Right lobe of liver (tissue), 6 donors: ENCODE results near the gene MYLK. TPM values are rescaled to one million over a fixed set of nuclear protein-coding genes. Genes with fewer than 3 reads are reported as not detected.

Source experiments
- ATAC-seq, 4 donors: fragments of 200-7000 bp; cut with Tn5 transposase; one replicate each; pipeline ENCODE4 v1.9.1; 2020; ENCODE audit warnings: mild to moderate bottlenecking in 4 of 4, moderate library complexity in 4 of 4
- DNase-seq, 3 donors: peaks; one replicate each; pipeline ENCODE4 v3.0.0-alpha.2; 2020
- H3K27ac ChIP-seq, 3 donors: fragments of 200-600 bp; one replicate each; pipeline ENCODE4 v1.8.0; 2022
- H3K27me3 ChIP-seq, 2 donors: fragments of 200-600 bp; one replicate each; pipeline ENCODE4 v1.8.0; 2022
- H3K36me3 ChIP-seq, 4 donors: fragments of 200-600 bp; sonication (generic) in 1 of 4; one replicate each; pipeline versions ENCODE4 v1.5.1 to v1.8.0; 2017 to 2022; ENCODE audit warnings: control low read depth in 1 of 4
- H3K4me1 ChIP-seq, 4 donors: fragments of 200-600 bp; sonication (generic) in 1 of 4; one replicate each; pipeline versions ENCODE4 v1.5.1 to v1.8.0; 2017 to 2022; ENCODE audit warnings: control low read depth in 1 of 4
- H3K4me3 ChIP-seq, 3 donors: fragments of 200-600 bp; one replicate each; pipeline ENCODE4 v1.8.0; 2022
- H3K9me3 ChIP-seq, 4 donors: fragments of 200-600 bp; sonication (generic) in 1 of 4; one replicate each; pipeline versions ENCODE4 v1.5.1 to v1.8.0; 2017 to 2022; ENCODE audit warnings: control low read depth in 1 of 4
- POLR2A ChIP-seq: fragments of 450-650 bp; IDR thresholded peaks from one replicate; pipeline ENCODE4 v1.6.1; 2017; ENCODE audit warnings: antibody characterized with exemption, mild to moderate bottlenecking
- WGBS: methylation state at CpG from one replicate; pipeline ENCODE4 v1.1.6; 2018; ENCODE audit warnings: low coverage, low lambda C conversion rate; ENCODE audit not compliant: insufficient coverage; ENCODE audit errors: missing lambda C conversion rate; 5-methylcytosine and 5-hydroxymethylcytosine counted together
- intact Hi-C, 2 donors: fragments of 100-400 bp; cut with DNase I; formaldehyde crosslinking; loops; one replicate each; pipeline versions ENCODE4 v1.11.2 to v1.14.1; 2022
- total RNA-seq, 6 experiments: library from RNA; depleted of rRNA in 2 of 6; stranded (reverse); fragments of >200 nt in 2 of 6; fragmentation: NEBNext Ultra II Directional in 3 of 6; extraction: Animal tissue kit (Norgen Biotek cat#: 25700) in 3 of 6; gene quantifications; one replicate each; pipeline versions ENCODE4 v1.1.0 to v1.2.4, GENCODE V29; 2016 to 2023
- TF ChIP-seq, protein P1 (sequence below), 4 donors: fragments of 200-600 bp in 3 of 4; fragments of 450-650 bp in 1 of 4; IDR thresholded peaks; one replicate each; pipeline versions ENCODE4 v1.5.1 to v1.8.0; 2016 to 2022; ENCODE audit warnings: antibody characterized with exemption in 4 of 4, mild to moderate bottlenecking in 2 of 4
- donor health status: DM: no; HTN: yes; CAD: no.
- donor health status: DM: no; HTN: no; CAD: no.
- donor health status: DM: no; HTN: no; CAD: no.
- donor health status: DM: no; HTN: yes; CAD: no.
- donor health status: DM: no; HTN: yes; CAD: no.

Gene MYLK
- total RNA-seq, 6 experiments from 2014 or later: 61.1 to 146 (median 97.8) TPM

- Histone ChIP-seq H3K36me3 (peaks cover 0 to 2% (median 0%) of the 10 kb centered on the region in 4 donors), H3K27ac (no peak overlapping the region), H3K27me3 (no peaks in the 10 kb centered on the region), H3K9me3 (no peaks in the 10 kb centered on the region), H3K4me1 (peaks cover 0 to 29% (median 10%) of the 10 kb centered on the region in 4 donors), H3K4me3 (no peak overlapping the region)
- no peak for TF ChIP-seq POLR2A
- TF ChIP-seq, protein P1, sequence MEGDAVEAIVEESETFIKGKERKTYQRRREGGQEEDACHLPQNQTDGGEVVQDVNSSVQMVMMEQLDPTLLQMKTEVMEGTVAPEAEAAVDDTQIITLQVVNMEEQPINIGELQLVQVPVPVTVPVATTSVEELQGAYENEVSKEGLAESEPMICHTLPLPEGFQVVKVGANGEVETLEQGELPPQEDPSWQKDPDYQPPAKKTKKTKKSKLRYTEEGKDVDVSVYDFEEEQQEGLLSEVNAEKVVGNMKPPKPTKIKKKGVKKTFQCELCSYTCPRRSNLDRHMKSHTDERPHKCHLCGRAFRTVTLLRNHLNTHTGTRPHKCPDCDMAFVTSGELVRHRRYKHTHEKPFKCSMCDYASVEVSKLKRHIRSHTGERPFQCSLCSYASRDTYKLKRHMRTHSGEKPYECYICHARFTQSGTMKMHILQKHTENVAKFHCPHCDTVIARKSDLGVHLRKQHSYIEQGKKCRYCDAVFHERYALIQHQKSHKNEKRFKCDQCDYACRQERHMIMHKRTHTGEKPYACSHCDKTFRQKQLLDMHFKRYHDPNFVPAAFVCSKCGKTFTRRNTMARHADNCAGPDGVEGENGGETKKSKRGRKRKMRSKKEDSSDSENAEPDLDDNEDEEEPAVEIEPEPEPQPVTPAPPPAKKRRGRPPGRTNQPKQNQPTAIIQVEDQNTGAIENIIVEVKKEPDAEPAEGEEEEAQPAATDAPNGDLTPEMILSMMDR (IDR thresholded peaks at IDR 0.05): no peak
- intact Hi-C loops: no loop called here
- DNase-seq (no peak), ATAC-seq (peak in 1 of 4 donors; percentile 11)
- no CpG with 5 or more reads among the region's 2 CpGs for WGBS
Observed at GRCh38 chr3:123781138-123781537, 103.0 kb downstream of the MYLK start.

- Histone ChIP-seq H3K9me3 (no peaks in the 10 kb centered on the region), H3K36me3 (peaks cover 0 to 2% (median 0%) of the 10 kb centered on the region in 4 donors), H3K4me3 (no peak overlapping the region), H3K27ac (no peak overlapping the region), H3K4me1 (peaks cover 0 to 29% (median 10%) of the 10 kb centered on the region in 4 donors), H3K27me3 (no peaks in the 10 kb centered on the region)
- WGBS: 84% methylated on average over 5 of the region's 6 CpGs
- intact Hi-C loops: no loop called here
- DNase-seq (no peak), ATAC-seq (no peak)
- TF ChIP-seq, protein P1 (IDR thresholded peaks at IDR 0.05): no peak
- TF ChIP-seq POLR2A: no peak
Observed at GRCh38 chr3:123780656-123781055, 103.5 kb downstream of the MYLK start.

DNA sequence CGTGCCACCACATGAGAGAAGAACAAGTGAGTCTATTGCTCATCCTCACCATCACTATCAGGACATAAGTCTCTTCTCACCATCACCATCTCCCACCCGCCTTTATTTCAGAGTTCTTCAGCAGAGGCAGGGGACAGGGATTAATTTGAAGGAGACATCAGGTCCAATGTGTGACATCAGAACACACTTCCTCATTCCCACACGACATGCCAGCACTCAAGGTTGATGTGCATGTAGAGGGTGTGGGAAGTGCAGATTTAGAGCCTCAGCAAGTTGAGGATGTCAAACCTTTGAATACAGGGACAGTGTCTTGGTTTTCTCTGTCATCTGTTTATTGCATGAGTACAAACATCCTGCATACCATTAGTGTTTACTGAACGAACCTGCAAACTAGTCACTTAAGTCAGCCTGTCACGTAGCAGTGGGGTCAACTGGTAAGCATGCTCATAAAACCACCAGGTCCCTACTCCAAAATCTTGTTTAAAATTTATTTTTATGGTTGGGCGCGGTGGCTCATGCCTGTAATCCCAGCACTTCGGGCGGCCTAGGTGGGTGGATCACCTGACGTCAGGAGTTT, 104.4 kb downstream of the MYLK start:
- no peak for ATAC-seq
- TF ChIP-seq POLR2A: no peak
- TF ChIP-seq, protein P1 (IDR thresholded peaks at IDR 0.05): no peak

GRCh38 chr3:123778991-123779622, 105.0 kb downstream of the MYLK start:
- H3K27ac ChIP-seq: no peak overlapping the region
- H3K4me1 ChIP-seq: peaks cover 0 to 26% (median 10%) of the 10 kb centered on the region in 4 donors
- no peaks in the 10 kb centered on the region for H3K9me3 ChIP-seq
- DNase-seq (no peak), ATAC-seq (no peak)
- no peaks in the 10 kb centered on the region for H3K36me3 ChIP-seq
- H3K27me3 ChIP-seq: no peaks in the 10 kb centered on the region
- H3K4me3 ChIP-seq: no peak overlapping the region
- 75% methylated on average over 4 of the region's 8 CpGs for WGBS
- TF ChIP-seq, protein P1 (IDR thresholded peaks at IDR 0.05): no peak
- TF ChIP-seq POLR2A: no peak
- intact Hi-C loops: no loop called here

More for the DNA sequence above, 104.4 kb downstream of the MYLK start:
- 93% methylated on average over 6 of the region's 10 CpGs for WGBS
- intact Hi-C loops: no loop called here
- no peak overlapping the region for H3K4me3 ChIP-seq
- no peaks in the 10 kb centered on the region for H3K9me3 ChIP-seq
- no peaks in the 10 kb centered on the region for H3K27me3 ChIP-seq
- DNase-seq: no peak
- peaks cover 0 to 29% (median 10%) of the 10 kb centered on the region in 4 donors for H3K4me1 ChIP-seq
- H3K36me3 ChIP-seq: no peaks in the 10 kb centered on the region
- no peak overlapping the region for H3K27ac ChIP-seq
